Fibroblast of lung (primary cell): ENCODE measurements around the gene CORO7. TPM values are rescaled to one million over a fixed set of nuclear protein-coding genes. Genes with fewer than 3 reads are reported as not detected.
A peak's percentile ranks its signal among the peaks of the same experiment; 100 is the strongest.

Source experiments
- DNase-seq, 2 donors: peaks; one replicate each; pipeline versions ENCODE4 v3.0.0 to v3.0.0-alpha.2; 2010; ENCODE audit warnings: low read depth in 2 of 2
- H2AFZ ChIP-seq: 2 replicates; pipeline ENCODE4 v1.5.1; 2012; ENCODE audit warnings: low read length, control low read depth, inconsistent platforms
- H3K27ac ChIP-seq: 2 replicates; pipeline ENCODE4 v1.5.1; 2011; ENCODE audit warnings: low read length, control low read depth; ENCODE audit not compliant: insufficient read depth
- H3K27me3 ChIP-seq: 2 replicates; pipeline ENCODE4 v1.5.1; 2011; ENCODE audit warnings: mild to moderate bottlenecking, low read length; ENCODE audit not compliant: control insufficient read depth, insufficient read depth
- H3K36me3 ChIP-seq: 2 replicates; pipeline ENCODE4 v1.5.1; 2011; ENCODE audit warnings: low read length; ENCODE audit not compliant: control insufficient read depth, insufficient read depth
- H3K4me1 ChIP-seq: 2 replicates; pipeline ENCODE4 v1.5.1; 2011; ENCODE audit warnings: low read length; ENCODE audit not compliant: control insufficient read depth, insufficient read depth; ENCODE audit errors: extremely low read depth
- H3K4me2 ChIP-seq: 2 replicates; pipeline ENCODE4 v1.5.1; 2011; ENCODE audit warnings: low read length, control low read depth; ENCODE audit not compliant: insufficient read depth; ENCODE audit errors: extremely low read depth
- H3K4me3 ChIP-seq, 4 experiments: fragments of 200-600 bp in 1 of 4; sonication (generic) in 1 of 4; replicated peaks in 1 of 4; 2 replicates each; pipeline ENCODE4 v1.5.1; 2011 to 2016; ENCODE audit warnings: low read length in 4 of 4, low read depth in 3 of 4, mild to moderate bottlenecking in 3 of 4, control low read depth in 2 of 4, inconsistent platforms in 1 of 4, mixed read lengths in 1 of 4; ENCODE audit not compliant: insufficient read depth in 1 of 4; ENCODE audit errors: control extremely low read depth in 1 of 4
- H3K79me2 ChIP-seq: 2 replicates; pipeline ENCODE4 v1.5.1; 2012; ENCODE audit warnings: mild to moderate bottlenecking, low read length, inconsistent platforms; ENCODE audit not compliant: control insufficient read depth, insufficient read depth
- H3K9ac ChIP-seq: 2 replicates; pipeline ENCODE4 v1.5.1; 2011; ENCODE audit warnings: mild to moderate bottlenecking, low read length, control low read depth; ENCODE audit not compliant: insufficient read depth
- H3K9me3 ChIP-seq: 2 replicates; pipeline ENCODE4 v1.5.1; 2012; ENCODE audit warnings: low read depth, low read length; ENCODE audit not compliant: control insufficient read depth, insufficient read depth
- H4K20me1 ChIP-seq: 2 replicates; pipeline ENCODE4 v1.5.1; 2011; ENCODE audit warnings: low read length; ENCODE audit not compliant: control insufficient read depth, insufficient read depth; ENCODE audit errors: extremely low read depth
- EZH2 ChIP-seq: IDR thresholded peaks from 2 replicates; pipeline ENCODE4 v1.5.1; 2012; ENCODE audit warnings: low read length, control low read depth, mild to moderate bottlenecking; ENCODE audit errors: missing control alignments
- polyA plus RNA-seq, 2 donors: library from polyadenylated mRNA; depleted of rRNA in 1 of 2; stranded (reverse) in 1 of 2; unstranded in 1 of 2; fragments of >200 nt; gene quantifications; 2 replicates each; pipeline ENCODE4 v1.2.1, GENCODE V29; 2011 to 2012; ENCODE audit warnings: missing spikeins in 1 of 2
- total RNA-seq: library from RNA; depleted of rRNA; stranded (reverse); fragments of >200 nt; gene quantifications from 2 replicates; pipeline ENCODE4 v1.2.1, GENCODE V29; 2014
- TF ChIP-seq, protein P1 (sequence below), 2 donors: IDR thresholded peaks in 1 of 2; conservative IDR thresholded peaks in 1 of 2; 1 replicate in 1 of 2; 2 replicates in 1 of 2; pipeline ENCODE4 v1.5.1; 2011 to 2012; ENCODE audit warnings: low read length in 2 of 2, control low read depth in 1 of 2, inconsistent platforms in 1 of 2, low read depth in 1 of 2, mild to moderate bottlenecking in 1 of 2

Gene CORO7
- total and polyA plus RNA-seq, 2 donors (not counting 1 experiment from before 2014, with no cell fraction given): 6.1 to 11.1 TPM

DNA sequence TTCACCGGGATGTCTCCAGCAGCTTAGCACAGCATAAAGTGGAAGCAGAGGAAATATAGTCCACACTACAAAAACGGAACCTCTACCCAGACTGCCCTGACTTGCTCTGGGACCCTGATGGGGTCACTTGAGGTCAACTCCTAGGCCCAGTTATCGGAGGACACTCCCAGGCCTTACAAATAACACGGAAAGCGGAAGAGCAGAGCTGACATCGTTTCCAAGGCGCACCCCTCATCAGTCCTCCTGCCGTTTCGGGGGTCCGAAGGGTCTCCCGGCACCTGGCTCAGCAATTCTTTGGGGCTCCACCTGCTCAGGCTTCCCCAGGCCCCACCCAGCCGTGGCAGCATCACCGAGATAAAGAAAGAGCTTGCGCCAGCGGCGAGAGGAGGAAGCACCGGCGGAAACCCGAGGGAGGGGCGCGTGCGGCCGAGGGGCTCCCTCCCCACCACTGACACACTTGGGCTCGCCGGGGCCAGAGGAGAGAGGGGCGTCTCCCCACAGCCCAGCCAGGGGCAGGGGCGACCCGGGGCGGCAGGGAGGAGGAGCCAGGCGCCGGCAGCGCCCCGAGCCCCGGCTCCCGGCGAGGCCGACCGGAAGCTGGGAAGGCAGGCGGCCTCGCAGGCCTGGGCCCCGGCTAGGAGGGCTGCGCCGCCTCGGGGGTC, 727 bp downstream of the CORO7 start:
- peak overlapping the region; percentile 93 for H3K4me2 ChIP-seq
- peak overlapping the region; percentile 54 for H3K9ac ChIP-seq
- no peaks in the 10 kb centered on the region for H3K36me3 ChIP-seq
- H3K27me3 ChIP-seq: no peaks in the 10 kb centered on the region
- DNase-seq: peak in 1 of 2 donors; percentile 21
- peak overlapping the region; percentile 77 to 86 (median 79) for H3K4me3 ChIP-seq
- no peaks in the 10 kb centered on the region for H3K9me3 ChIP-seq
- TF ChIP-seq, protein P1, sequence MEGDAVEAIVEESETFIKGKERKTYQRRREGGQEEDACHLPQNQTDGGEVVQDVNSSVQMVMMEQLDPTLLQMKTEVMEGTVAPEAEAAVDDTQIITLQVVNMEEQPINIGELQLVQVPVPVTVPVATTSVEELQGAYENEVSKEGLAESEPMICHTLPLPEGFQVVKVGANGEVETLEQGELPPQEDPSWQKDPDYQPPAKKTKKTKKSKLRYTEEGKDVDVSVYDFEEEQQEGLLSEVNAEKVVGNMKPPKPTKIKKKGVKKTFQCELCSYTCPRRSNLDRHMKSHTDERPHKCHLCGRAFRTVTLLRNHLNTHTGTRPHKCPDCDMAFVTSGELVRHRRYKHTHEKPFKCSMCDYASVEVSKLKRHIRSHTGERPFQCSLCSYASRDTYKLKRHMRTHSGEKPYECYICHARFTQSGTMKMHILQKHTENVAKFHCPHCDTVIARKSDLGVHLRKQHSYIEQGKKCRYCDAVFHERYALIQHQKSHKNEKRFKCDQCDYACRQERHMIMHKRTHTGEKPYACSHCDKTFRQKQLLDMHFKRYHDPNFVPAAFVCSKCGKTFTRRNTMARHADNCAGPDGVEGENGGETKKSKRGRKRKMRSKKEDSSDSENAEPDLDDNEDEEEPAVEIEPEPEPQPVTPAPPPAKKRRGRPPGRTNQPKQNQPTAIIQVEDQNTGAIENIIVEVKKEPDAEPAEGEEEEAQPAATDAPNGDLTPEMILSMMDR (conservative IDR thresholded peaks at IDR 0.05 in 1 of 2, IDR thresholded peaks at IDR 0.05 in 1 of 2; ENCODE audit: low read depth in 1 of 2, low read length in 2 of 2): no peak
- no peak for TF ChIP-seq EZH2
- peaks cover 21% of the 10 kb centered on the region for H3K79me2 ChIP-seq
- H3K4me1 ChIP-seq: peaks cover 15% of the 10 kb centered on the region
- no peaks in the 10 kb centered on the region for H4K20me1 ChIP-seq
- H2AFZ ChIP-seq: peak overlapping the region; percentile 50
- H3K27ac ChIP-seq: peak overlapping the region; percentile 69

DNA sequence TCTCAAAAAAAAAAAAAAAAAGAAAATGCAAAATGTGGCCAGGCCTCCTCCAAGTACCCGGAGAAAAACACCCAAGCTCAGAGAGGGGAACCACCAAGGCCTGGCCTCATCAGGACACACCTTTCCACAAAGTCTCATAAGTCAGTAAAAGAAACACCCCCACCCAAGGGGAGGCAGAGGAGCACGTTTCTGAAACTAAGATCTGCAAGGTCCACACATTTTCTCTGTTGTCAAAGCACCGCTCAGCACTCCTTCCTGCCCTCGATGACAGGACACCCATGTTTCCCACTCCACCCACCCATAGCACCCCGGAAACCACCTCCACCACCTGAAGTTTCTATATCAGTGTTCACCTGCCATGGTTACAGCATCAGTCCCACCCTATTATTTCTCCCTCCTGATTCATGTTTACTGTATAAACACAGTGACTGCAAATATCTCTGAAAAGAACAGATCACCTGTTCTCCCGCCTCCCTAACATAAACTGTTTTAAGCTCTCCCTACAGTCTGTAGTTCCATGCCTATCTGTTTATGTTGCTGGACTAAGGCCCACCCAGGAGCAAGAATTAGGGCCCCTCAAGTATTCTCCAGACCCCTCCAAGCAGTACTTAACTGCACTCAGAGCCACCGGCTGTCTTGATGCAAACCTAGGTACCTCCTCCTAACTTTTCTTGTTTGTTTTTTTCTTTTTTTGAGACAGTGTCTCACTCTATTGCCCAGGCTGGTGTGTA, 2.0 kb downstream of the CORO7 start:
- no peaks in the 10 kb centered on the region for H4K20me1 ChIP-seq
- peaks cover 23% of the 10 kb centered on the region for H3K79me2 ChIP-seq
- H3K9me3 ChIP-seq: no peaks in the 10 kb centered on the region
- no peaks in the 10 kb centered on the region for H3K27me3 ChIP-seq
- no peak overlapping the region for H3K4me3 ChIP-seq
- H3K4me2 ChIP-seq: no peak overlapping the region
- TF ChIP-seq, protein P1 (conservative IDR thresholded peaks at IDR 0.05 in 1 of 2, IDR thresholded peaks at IDR 0.05 in 1 of 2; ENCODE audit: low read depth in 1 of 2, low read length in 2 of 2): no peak
- TF ChIP-seq EZH2: no peak
- H3K27ac ChIP-seq: no peak overlapping the region
- H3K9ac ChIP-seq: no peak overlapping the region
- H2AFZ ChIP-seq: no peak overlapping the region
- no peaks in the 10 kb centered on the region for H3K36me3 ChIP-seq
- peaks cover 19% of the 10 kb centered on the region for H3K4me1 ChIP-seq
- DNase-seq: no peak

DNA sequence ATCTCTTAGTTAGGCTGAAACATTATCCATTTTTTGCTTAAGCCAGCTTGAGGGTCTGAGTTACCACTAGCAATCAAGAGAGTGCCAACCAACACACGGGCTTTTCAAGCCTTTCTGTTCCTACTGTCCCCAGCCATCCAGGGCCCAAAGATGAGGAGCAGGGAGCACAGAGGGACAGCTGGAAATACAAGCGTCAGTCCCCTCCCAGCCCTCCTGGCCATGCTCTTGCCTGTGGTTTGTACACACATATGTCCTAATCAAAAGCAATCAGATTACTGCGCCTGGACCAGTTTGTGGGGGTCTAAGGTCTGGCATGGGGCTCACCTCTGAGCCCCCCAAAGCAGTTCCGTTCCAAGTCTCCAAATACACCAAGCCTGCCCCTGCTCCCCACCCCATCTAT, 3.5 kb downstream of the CORO7 start:
- peaks cover 27% of the 10 kb centered on the region for H3K4me1 ChIP-seq
- TF ChIP-seq, protein P1 (conservative IDR thresholded peaks at IDR 0.05 in 1 of 2, IDR thresholded peaks at IDR 0.05 in 1 of 2; ENCODE audit: low read depth in 1 of 2, low read length in 2 of 2): no peak
- no peak for TF ChIP-seq EZH2
- no peak overlapping the region for H2AFZ ChIP-seq
- no peak for DNase-seq
- H3K36me3 ChIP-seq: no peaks in the 10 kb centered on the region
- H3K27ac ChIP-seq: no peak overlapping the region
- H3K9me3 ChIP-seq: no peaks in the 10 kb centered on the region
- no peak overlapping the region for H3K4me3 ChIP-seq
- no peak overlapping the region for H3K9ac ChIP-seq
- H4K20me1 ChIP-seq: no peaks in the 10 kb centered on the region
- peaks cover 23% of the 10 kb centered on the region for H3K79me2 ChIP-seq
- no peak overlapping the region for H3K4me2 ChIP-seq
- no peaks in the 10 kb centered on the region for H3K27me3 ChIP-seq
